ENCODE results near the gene WDR62.

- TF ChIP-seq POLR2A (IDR thresholded peaks at IDR 0.05; ENCODE audit: low read length) (no peak), GATA1 (IDR thresholded peaks at IDR 0.05; ENCODE audit: low read depth, low read length) (no peak)
These were observed 95.9 kb downstream of the WDR62 start for GRCh38 chr19:36150586-36150985.

All from erythroblast (primary cell).